Right atrium auricular region (tissue), 2 donors: ENCODE measurements around the gene PLA2G12A. TPM values are rescaled to one million over a fixed set of nuclear protein-coding genes. Genes with fewer than 3 reads are reported as not detected.
"Not testable (repeated sequence)": the region's sequence is repeated elsewhere in the genome, so short reads cannot be mapped to it uniquely, and the experiment has no call there.

Experiments used
- DNase-seq: peaks from one replicate; pipeline ENCODE4 v3.0.0-alpha.2; 2019; ENCODE audit warnings: low spot score
- H3K27ac ChIP-seq, 2 donors: fragments of 200-600 bp; sonication (generic); 1 replicate in 1 of 2; 2 replicates in 1 of 2; pipeline ENCODE4 v1.5.1; 2016 to 2019
- H3K27me3 ChIP-seq, 2 donors: fragments of 200-600 bp; sonication (generic); one replicate each; pipeline versions ENCODE4 v1.5.1 to v1.6.0; 2017 to 2019
- H3K36me3 ChIP-seq: fragments of 200-600 bp; sonication (generic); one replicate; pipeline ENCODE4 v1.5.1; 2016
- H3K4me1 ChIP-seq, 2 donors: fragments of 200-600 bp; sonication (generic); one replicate each; pipeline versions ENCODE4 v1.5.1 to v1.6.0; 2017 to 2019
- H3K4me3 ChIP-seq, 2 donors: fragments of 200-600 bp; sonication (generic); 1 replicate in 1 of 2; 2 replicates in 1 of 2; pipeline ENCODE4 v1.5.1; 2017 to 2019; ENCODE audit warnings: mild to moderate bottlenecking in 1 of 2, moderate library complexity in 1 of 2
- H3K9me3 ChIP-seq, 2 donors: fragments of 200-600 bp; sonication (generic); one replicate each; pipeline ENCODE4 v1.5.1; 2019
- CTCF ChIP-seq, 2 donors: fragments of 200-600 bp; sonication (generic); IDR thresholded peaks; one replicate each; pipeline ENCODE4 v1.5.1; 2019; ENCODE audit warnings: antibody characterized with exemption in 2 of 2
- total RNA-seq, 2 donors: library from RNA; depleted of rRNA; stranded (reverse); fragments of >200 nt; gene quantifications; one replicate each; pipeline ENCODE4 v1.1.0, GENCODE V29; 2016

Gene PLA2G12A
- total RNA-seq, 2 donors from 2014 or later = 52.1 to 56.4 TPM

DNA sequence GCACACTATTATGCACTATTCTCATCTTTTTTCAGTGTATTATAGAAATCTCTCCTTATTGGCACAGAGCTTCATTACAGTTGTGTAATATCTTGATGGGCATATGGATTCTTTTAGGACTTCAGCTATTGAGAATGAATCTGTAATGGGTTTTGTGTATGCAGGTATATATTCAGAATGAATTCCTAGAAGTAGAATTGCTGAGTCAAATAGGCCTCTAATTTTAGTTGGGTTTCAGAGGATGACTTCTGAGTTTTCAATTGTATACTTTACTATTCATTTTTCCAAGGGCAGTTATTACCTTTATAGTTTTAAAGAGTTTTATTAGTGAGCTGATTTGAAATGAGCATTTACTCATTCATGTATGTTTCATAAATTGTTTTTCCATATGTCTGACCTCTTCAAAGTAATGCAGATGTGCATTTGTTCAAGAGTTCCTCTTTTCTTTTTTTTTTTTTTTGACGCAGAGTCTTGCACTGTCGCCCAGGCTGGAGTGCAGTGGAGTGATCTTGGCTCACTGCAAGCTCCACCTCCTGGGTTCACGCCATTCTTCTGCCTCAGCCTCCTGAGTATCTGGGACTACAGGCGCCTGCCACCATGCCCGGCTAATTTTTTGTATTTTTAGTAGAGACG lies 46.1 kb downstream of the PLA2G12A start:
- no peak for TF ChIP-seq CTCF (IDR thresholded peaks at IDR 0.05)
- Histone ChIP-seq H3K9me3 (no peaks in the 10 kb centered on the region), H3K27ac (no peak overlapping the region), H3K27me3 (no peaks in the 10 kb centered on the region), H3K36me3 (peaks cover 25% of the 10 kb centered on the region), H3K4me3 (no peak overlapping the region), H3K4me1 (no peaks in the 10 kb centered on the region)
- DNase-seq = no peak

GRCh38 chr4:109682875-109683274 lies 47.0 kb downstream of the PLA2G12A start:
- no peaks in the 10 kb centered on the region for H3K9me3 ChIP-seq
- no peak for DNase-seq
- no peak overlapping the region for H3K27ac ChIP-seq
- no peaks in the 10 kb centered on the region for H3K4me1 ChIP-seq
- no peak for TF ChIP-seq CTCF (IDR thresholded peaks at IDR 0.05)
- no peak overlapping the region for H3K4me3 ChIP-seq
- peaks cover 25% of the 10 kb centered on the region for H3K36me3 ChIP-seq
- no peaks in the 10 kb centered on the region for H3K27me3 ChIP-seq

GRCh38 chr4:109678925-109679324 lies 50.9 kb downstream of the PLA2G12A start:
- H3K4me1 ChIP-seq, H3K36me3 ChIP-seq, H3K9me3 ChIP-seq, DNase-seq, H3K27ac ChIP-seq, H3K27me3 ChIP-seq, H3K4me3 ChIP-seq: not testable (repeated sequence)

GRCh38 chr4:109678472-109678871 lies 51.4 kb downstream of the PLA2G12A start:
- not testable (repeated sequence) for H3K4me1 ChIP-seq, H3K4me3 ChIP-seq, H3K27ac ChIP-seq, H3K9me3 ChIP-seq, DNase-seq, H3K36me3 ChIP-seq, H3K27me3 ChIP-seq

- Histone ChIP-seq H3K27me3 (no peaks in the 10 kb centered on the region), H3K36me3 (no peaks in the 10 kb centered on the region), H3K4me3 (no peak overlapping the region), H3K4me1 (no peaks in the 10 kb centered on the region), H3K27ac (no peak overlapping the region), H3K9me3 (no peaks in the 10 kb centered on the region)
- DNase-seq = no peak
- no peak for TF ChIP-seq CTCF (IDR thresholded peaks at IDR 0.05)
Measured at GRCh38 chr4:109676886-109677285, 53.0 kb downstream of the PLA2G12A start.

GRCh38 chr4:109675843-109676242 lies 54.0 kb downstream of the PLA2G12A start:
- DNase-seq = no peak
- no peak overlapping the region for H3K27ac ChIP-seq
- no peak overlapping the region for H3K4me3 ChIP-seq
- H3K9me3 ChIP-seq = no peaks in the 10 kb centered on the region
- H3K36me3 ChIP-seq = no peaks in the 10 kb centered on the region
- TF ChIP-seq CTCF (IDR thresholded peaks at IDR 0.05) = no peak
- H3K4me1 ChIP-seq = no peaks in the 10 kb centered on the region
- no peaks in the 10 kb centered on the region for H3K27me3 ChIP-seq

DNA sequence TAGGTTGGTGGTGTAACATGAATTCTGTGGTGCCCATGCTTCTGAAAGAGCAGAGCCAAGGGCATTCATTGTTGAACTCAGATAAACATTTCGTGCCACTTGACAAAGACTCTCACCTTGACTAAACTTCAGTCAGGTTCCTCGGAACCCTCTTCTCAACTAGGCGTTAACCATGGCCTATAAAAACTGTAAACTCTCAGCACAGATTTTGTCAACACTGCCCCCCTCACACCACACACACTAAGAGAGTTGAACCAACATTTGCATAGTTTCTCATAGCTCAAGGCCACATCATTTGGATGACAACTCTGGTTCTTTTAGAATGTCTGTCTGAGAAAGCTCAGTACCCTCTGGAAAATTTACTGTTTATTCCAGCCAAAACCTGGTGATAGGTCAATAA lies 54.7 kb downstream of the PLA2G12A start:
- Histone ChIP-seq H3K27me3 (no peaks in the 10 kb centered on the region), H3K4me3 (no peak overlapping the region), H3K4me1 (no peaks in the 10 kb centered on the region), H3K27ac (no peak overlapping the region), H3K9me3 (no peaks in the 10 kb centered on the region), H3K36me3 (no peaks in the 10 kb centered on the region)
- DNase-seq = no peak
- TF ChIP-seq CTCF (IDR thresholded peaks at IDR 0.05) = no peak
